SK-N-MC (cell line): ENCODE measurements around the gene TLCD3A.
A peak's percentile ranks its signal among the peaks of the same experiment; 100 is the strongest.

Experiments
- DNase-seq: peaks from one replicate; pipeline ENCODE4 v3.0.0-alpha.2; 2011; ENCODE audit warnings: low read depth, low spot score
- H3K27ac ChIP-seq: fragments of 200-600 bp; sonication (generic); 2 replicates; pipeline ENCODE4 v1.5.1; 2016; ENCODE audit warnings: mixed run types
- H3K36me3 ChIP-seq: fragments of 200-600 bp; sonication (generic); 2 replicates; pipeline ENCODE4 v1.6.1; 2017; ENCODE audit warnings: antibody characterized with exemption, low read length, mixed read lengths; ENCODE audit not compliant: insufficient read depth
- H3K4me3 ChIP-seq: fragments of 200-600 bp; sonication (generic); 2 replicates; pipeline ENCODE4 v1.5.1; 2016
- H3K9ac ChIP-seq: fragments of 200-600 bp; sonication (generic); 2 replicates; pipeline ENCODE4 v1.8.0; 2017; ENCODE audit warnings: mixed run types, mixed read lengths; ENCODE audit not compliant: insufficient read length
- H3K9me3 ChIP-seq: fragments of 200-600 bp; sonication (generic); 2 replicates; pipeline ENCODE4 v1.6.1; 2017; ENCODE audit warnings: low read depth, mild to moderate bottlenecking, antibody characterized with exemption, low read length, moderate library complexity, mixed read lengths
- EZH2 ChIP-seq: fragments of 200-600 bp; sonication (generic); IDR thresholded peaks from one replicate; pipeline ENCODE4 v1.6.1; 2017; ENCODE audit warnings: antibody characterized with exemption
- FOXP2 ChIP-seq: optimal IDR thresholded peaks from 2 replicates; pipeline ENCODE3; 2011; ENCODE audit warnings: mild to moderate bottlenecking, moderate library complexity; ENCODE audit not compliant: insufficient read depth; ENCODE audit errors: extremely low read length, control extremely low read depth
- POLR2AphosphoS5 ChIP-seq: IDR thresholded peaks from 2 replicates; pipeline ENCODE4 v1.6.1; 2012; ENCODE audit warnings: mild to moderate bottlenecking, low read depth, low read length, borderline replicate concordance

Gene TLCD3A

GRCh38 chr17:725084-725483, 7.3 kb upstream of the TLCD3A start:
- no peak for TF ChIP-seq POLR2AphosphoS5
- TF ChIP-seq EZH2 = no peak
- no peak for TF ChIP-seq FOXP2
- no peak overlapping the region for H3K4me3 ChIP-seq
- H3K27ac ChIP-seq = no peak overlapping the region
- no peak for DNase-seq
- H3K36me3 ChIP-seq = no peaks in the 10 kb centered on the region
- no peaks in the 10 kb centered on the region for H3K9me3 ChIP-seq
- H3K9ac ChIP-seq = no peak overlapping the region

- no peak overlapping the region for H3K9ac ChIP-seq
- no peak for DNase-seq
- TF ChIP-seq FOXP2 = no peak
- TF ChIP-seq POLR2AphosphoS5 = no peak
- TF ChIP-seq EZH2 = no peak
- no peaks in the 10 kb centered on the region for H3K9me3 ChIP-seq
- H3K36me3 ChIP-seq = no peaks in the 10 kb centered on the region
- H3K27ac ChIP-seq = no peak overlapping the region
- no peak overlapping the region for H3K4me3 ChIP-seq
These were observed 6.7 kb upstream of the TLCD3A start for GRCh38 chr17:725746-726145.

DNA sequence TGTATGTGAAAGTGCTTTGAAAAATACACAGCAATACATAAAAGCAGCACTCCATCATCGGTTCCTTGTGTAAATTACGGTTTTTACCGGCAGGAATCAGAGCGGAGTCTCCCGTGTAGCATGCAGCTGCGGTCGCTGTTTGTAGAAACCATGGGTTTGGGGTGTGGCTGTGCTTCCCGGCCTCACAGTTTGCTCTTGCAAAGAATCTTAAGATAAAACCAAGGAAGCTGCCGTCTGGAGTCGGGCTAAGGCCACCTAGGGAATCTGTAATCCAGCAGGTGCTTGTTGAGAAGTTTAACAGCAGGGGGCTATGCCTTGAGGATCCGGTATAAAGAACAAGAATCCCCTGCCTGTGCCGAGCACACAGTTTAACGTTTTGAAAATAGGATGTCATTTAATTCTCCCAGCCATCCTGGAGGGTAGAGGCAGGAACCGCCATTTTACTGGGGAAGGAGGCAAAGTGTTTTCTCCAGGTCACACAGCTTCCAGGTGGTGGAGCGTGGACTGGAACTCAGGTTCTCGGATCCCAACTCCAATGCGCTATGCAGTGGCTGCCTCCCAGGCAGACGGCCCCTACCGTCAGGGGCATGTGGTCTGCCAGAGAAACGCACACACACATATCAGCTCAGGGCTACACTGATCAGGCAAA, 6.0 kb upstream of the TLCD3A start:
- no peaks in the 10 kb centered on the region for H3K9me3 ChIP-seq
- no peak for DNase-seq
- no peak overlapping the region for H3K9ac ChIP-seq
- no peak for TF ChIP-seq POLR2AphosphoS5
- TF ChIP-seq FOXP2 = no peak
- no peak for TF ChIP-seq EZH2
- H3K4me3 ChIP-seq = no peak overlapping the region
- H3K27ac ChIP-seq = no peak overlapping the region
- H3K36me3 ChIP-seq = no peaks in the 10 kb centered on the region

- H3K9ac ChIP-seq = no peak overlapping the region
- no peaks in the 10 kb centered on the region for H3K9me3 ChIP-seq
- no peak overlapping the region for H3K4me3 ChIP-seq
- no peak overlapping the region for H3K27ac ChIP-seq
- no peaks in the 10 kb centered on the region for H3K36me3 ChIP-seq
- DNase-seq = no peak
- TF ChIP-seq POLR2AphosphoS5 = no peak
These were observed 3.5 kb upstream of the TLCD3A start for GRCh38 chr17:728911-729310.

DNA sequence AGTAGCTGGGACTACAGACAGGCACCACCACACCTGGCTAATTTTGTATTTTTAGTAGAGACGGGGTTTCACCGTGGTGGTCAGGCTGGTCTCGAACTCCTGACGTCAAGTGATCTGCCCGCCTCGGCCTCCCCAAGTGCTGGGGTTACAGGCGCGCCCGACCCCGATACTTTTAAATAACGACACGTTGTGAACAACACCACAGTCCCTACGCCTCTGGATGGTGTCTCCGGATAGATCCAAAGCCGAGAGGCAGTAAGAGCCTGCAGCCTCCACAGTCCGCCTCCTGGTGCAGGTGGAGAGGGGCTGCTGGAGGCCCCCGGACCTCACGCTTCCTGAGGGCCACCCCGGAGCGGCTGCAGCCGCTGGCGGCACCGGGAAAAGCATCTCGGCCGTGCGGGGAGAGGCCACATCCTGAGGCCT, 741 bp upstream of the TLCD3A start:
- no peak for DNase-seq
- H3K36me3 ChIP-seq = peaks cover 9% of the 10 kb centered on the region
- no peak for TF ChIP-seq FOXP2
- TF ChIP-seq EZH2 = no peak
- TF ChIP-seq POLR2AphosphoS5 = no peak
- H3K4me3 ChIP-seq = peak overlapping the region; percentile 88
- H3K9ac ChIP-seq = peak overlapping the region; percentile 63
- no peaks in the 10 kb centered on the region for H3K9me3 ChIP-seq
- no peak overlapping the region for H3K27ac ChIP-seq

GRCh38 chr17:732902-733720, 715 bp downstream of the TLCD3A start:
- Histone ChIP-seq H3K9me3 (no peaks in the 10 kb centered on the region), H3K9ac (peak overlapping the region; percentile 77), H3K4me3 (peak overlapping the region; percentile 88), H3K27ac (no peak overlapping the region), H3K36me3 (peaks cover 15% of the 10 kb centered on the region)
- TF ChIP-seq POLR2AphosphoS5 (no peak), FOXP2 (no peak), EZH2 (no peak)
- no peak for DNase-seq

DNA sequence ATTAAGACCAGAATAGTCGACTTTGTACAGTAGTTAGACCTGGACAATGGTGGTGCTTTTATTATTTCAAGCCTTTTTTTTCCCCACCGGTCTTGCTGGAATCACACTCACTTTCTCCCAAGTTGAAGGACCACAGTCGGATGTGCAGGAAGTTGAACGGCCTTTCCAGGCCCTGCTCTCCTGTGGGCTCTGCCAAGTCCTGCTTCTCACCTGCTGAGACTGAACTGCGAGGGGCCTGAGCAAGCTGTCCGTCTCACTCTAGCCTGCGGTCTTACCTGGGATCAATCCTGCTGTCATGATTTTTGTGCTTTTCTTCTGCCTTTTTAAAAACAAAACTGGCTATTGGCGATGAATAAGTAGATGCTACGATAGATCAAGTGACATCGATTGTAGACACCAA, 1.3 kb downstream of the TLCD3A start:
- Histone ChIP-seq H3K9ac (peak overlapping the region; percentile 77), H3K27ac (no peak overlapping the region), H3K36me3 (peaks cover 18% of the 10 kb centered on the region)

DNA sequence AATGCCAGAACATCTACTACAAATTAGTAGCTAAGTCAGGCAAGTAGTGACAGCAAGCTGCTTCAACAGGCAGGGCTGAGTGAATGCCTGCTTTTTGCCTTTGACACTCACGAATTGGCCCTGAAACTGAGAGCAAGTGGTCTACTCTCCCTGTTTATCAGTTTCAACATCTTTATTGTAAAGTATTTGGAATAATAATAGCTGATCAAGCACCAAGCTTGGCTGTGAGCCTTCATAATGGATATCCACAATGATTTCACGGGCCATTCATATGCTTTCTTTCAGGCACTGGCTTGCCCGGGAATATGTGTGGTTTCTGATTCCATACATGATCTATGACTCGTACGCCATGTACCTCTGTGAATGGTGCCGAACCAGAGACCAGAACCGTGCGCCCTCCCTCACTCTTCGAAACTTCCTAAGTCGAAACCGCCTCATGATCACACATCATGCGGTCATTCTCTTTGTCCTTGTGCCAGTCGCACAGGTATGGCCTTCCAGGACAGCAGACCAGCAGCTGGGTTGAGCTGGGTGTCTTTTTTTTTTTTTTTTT, 5.2 kb downstream of the TLCD3A start:
- Histone ChIP-seq H3K9ac (no peak overlapping the region), H3K9me3 (no peaks in the 10 kb centered on the region), H3K36me3 (peaks cover 41% of the 10 kb centered on the region), H3K27ac (no peak overlapping the region), H3K4me3 (no peak overlapping the region)
- no peak for DNase-seq
- TF ChIP-seq EZH2 = no peak
- TF ChIP-seq FOXP2 = no peak
- TF ChIP-seq POLR2AphosphoS5 = no peak

More for the DNA sequence above, 1.3 kb downstream of the TLCD3A start:
- TF ChIP-seq FOXP2 (no peak), EZH2 (no peak), POLR2AphosphoS5 (no peak)
- DNase-seq = no peak
- Histone ChIP-seq H3K9me3 (no peaks in the 10 kb centered on the region), H3K4me3 (peak overlapping the region; percentile 88)
